DMS 273 (cell line): ENCODE results near the gene PAK1.
"Not testable (repeated sequence)": the region's sequence is repeated elsewhere in the genome, so short reads cannot be mapped to it uniquely, and the experiment has no call there.

Experiments
- DNase-seq: peaks from one replicate; lab custom pipeline; 2025; ENCODE audit not compliant: unreplicated experiment; lab: John Stamatoyannopoulos, UW

PAK1 gene

GRCh38 chr11:77473801-77474683 is at the start of gene PAK1:
Gene PAK1, minus strand, starts transcription at chr11:77474094. Its CDS starts 81,574 bp downstream, at chr11:77392520.
- peak; percentile 89 for DNase-seq

DNA sequence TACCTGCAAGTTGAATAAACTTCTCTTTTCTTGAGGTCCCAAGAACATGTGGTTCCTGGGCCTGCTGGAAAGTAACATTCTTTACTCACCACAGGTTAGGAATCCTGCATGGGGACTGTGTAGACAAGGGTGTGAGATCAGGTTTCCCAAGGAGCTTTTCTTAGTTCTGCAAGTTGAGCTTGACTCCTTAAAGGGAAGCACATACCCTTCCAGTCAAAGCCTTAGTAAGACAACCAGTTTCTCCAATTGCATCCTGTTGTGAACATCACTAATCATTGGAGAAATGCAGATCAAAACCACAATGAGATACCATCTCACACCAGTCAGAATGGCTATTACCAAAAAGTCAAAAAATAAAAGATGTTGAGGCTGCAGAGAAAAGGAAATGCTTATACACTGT is 48.3 kb upstream of the PAK1 start:
- no peak for DNase-seq

DNA sequence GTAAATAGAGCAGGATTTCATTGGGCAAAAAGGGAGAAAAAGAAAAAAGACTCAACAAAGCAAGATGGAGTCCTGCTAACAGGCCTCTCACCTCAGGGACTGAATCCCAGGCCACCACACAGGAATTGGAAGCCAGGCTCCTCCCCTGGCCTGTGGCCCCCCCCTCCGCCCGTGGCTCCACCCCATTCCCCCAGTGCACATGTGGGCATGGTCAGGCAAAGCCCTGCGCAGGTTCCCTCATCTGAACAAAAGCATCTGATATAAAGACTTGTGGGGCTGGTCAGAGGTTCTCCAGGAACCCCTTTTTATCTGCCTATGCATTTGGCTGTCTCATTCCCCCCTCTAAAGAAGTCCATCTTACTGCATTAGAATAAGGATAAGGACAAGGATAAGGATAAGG is 46.0 kb upstream of the PAK1 start:
- no peak for DNase-seq

- DNase-seq = no peak
Observed at GRCh38 chr11:77518471-77518870, 44.6 kb upstream of the PAK1 start.

DNA sequence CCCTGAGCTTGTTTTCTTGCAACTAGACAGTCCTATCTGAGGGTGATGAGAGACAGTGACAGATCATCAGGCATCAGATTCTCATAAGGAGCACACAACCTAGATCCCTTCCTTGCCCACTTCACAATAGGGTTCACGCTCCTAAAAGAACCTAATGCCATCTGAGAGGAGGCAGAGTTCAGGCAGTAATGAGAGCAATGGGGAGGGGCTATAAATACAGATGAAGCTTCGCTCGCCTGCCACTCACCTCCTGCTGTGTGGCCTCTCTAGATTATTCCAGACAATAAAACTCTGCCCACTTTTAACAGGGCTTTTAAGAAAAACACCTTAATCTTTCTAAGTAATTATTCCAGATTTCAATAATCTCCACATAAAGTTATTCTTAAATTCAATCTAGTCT is 43.9 kb upstream of the PAK1 start:
- no peak for DNase-seq

GRCh38 chr11:77517226-77517625 is 43.3 kb upstream of the PAK1 start:
- peak; percentile 54 for DNase-seq

DNA sequence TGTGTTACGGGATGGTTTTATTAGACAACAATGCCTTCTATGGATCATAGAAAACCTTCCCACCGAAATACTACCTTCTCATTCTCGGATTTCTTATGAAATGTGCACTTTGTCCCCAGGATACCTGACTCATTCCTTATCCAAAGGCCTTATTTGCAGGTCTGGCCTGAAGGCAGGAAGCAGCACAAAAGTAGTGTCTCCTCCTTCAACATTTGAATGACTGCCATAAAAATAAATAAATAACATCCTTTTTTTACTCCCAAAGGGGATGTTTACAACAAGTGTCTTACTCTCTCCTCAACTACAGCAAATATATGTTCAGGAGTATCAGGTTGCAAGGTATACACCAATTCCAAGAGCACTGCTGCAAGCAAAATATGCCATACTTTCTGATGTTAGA is 41.6 kb upstream of the PAK1 start:
- DNase-seq = no peak

GRCh38 chr11:77515063-77515462 is 41.2 kb upstream of the PAK1 start:
- no peak for DNase-seq

GRCh38 chr11:77512092-77512491 is 38.2 kb upstream of the PAK1 start:
- DNase-seq = no peak

- no peak for DNase-seq
Observed at GRCh38 chr11:77510851-77511250, 37.0 kb upstream of the PAK1 start.

DNA sequence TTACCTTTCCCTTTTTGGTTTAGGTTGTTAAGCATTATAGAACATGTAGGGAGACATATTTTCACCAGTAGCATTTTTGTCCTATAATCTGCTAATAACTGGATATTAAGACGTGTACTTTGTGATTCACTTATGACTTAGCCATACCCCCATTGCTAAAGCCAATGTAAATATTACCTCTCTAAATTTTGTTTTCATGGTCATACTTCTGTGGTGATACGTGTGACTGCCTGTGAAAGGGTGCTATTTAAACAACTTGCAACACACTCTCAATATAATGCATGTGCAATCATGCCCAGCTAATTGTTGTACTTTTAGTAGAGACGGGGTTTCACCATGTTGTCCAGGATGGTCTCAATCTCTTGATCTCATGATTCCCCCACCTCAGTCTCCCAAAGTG is 36.2 kb upstream of the PAK1 start:
- no peak for DNase-seq

DNA sequence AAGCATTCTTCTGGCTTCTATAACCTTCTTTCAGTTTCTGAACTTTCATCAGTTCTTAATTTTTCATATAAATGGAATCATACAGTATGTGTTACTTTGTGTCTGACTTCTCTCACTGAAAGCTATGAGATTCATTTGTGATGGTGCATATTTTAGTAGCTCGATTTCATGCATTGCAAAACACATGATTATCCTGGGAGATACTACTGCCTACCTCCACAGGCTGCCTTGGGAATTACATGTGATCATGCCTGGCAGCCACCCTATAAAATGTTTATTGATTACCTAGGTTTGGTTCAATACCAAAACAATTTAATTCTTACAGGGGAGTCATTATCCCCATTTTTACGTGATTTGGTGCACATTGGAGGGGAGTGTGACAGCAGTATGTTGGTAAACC is 34.1 kb upstream of the PAK1 start:
- no peak for DNase-seq

DNA sequence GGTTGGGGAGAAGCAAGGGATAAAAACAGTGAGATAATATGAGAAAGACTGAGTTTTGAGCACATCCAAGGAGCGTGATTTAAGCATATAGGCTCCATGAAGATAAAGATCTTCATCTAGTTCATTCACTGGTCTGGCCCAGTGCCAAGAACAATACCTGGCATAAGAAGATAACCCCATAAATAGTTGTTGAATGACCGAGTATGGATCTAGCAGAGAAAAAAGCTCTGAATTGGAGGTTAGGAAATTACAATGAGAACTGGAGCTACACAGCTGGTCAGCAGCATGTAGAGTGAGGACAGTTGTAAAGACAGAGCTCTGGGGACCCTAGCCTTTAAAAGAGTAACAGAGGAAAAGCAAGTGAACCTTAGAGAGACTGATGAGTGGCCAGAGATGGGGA is 33.0 kb upstream of the PAK1 start:
- peak; percentile 11 for DNase-seq

DNA sequence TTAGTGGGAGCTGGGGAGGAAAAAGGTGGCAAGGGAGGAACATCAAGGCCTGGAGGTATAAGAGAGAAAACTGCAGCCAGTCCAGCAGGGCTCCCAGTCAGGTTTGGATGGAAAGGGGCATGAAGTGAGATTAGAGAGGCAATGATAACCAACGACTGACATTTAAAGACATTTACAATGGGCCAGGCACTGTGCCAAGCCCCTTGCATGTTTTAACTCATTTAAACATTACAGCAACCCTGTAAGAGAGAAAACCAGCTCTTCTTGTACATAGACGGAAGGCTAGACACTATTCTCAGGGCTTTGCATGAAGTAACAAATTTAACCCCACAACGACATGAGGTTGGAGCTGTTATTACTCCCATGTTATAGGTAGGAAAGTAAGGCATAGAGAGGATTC is 32.1 kb upstream of the PAK1 start:
- no peak for DNase-seq

DNA sequence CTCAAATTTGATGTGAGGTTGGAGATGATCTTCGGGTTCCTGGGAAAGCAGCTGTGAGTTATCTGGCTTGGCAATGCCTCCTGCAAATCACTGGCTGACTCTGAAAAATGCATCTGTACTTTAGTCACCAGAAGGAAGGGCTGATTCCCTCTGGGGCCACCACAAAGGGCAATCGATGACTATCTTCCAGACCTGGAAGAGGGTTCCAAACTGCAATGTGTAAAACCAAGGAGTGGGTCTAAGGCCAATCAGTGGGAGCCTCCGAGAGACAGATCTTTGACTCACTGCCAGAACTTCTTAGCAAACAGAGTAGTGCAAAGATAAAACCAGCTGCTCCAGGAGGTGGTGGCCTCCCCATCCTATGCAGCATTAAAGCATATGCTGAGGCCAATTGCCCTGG is 29.1 kb upstream of the PAK1 start:
- DNase-seq = peak; percentile 73

- DNase-seq = peak; percentile 25
Observed at GRCh38 chr11:77502346-77502905, 28.5 kb upstream of the PAK1 start.

- no peak for DNase-seq
Observed at GRCh38 chr11:77501758-77502157, 27.9 kb upstream of the PAK1 start.

DNA sequence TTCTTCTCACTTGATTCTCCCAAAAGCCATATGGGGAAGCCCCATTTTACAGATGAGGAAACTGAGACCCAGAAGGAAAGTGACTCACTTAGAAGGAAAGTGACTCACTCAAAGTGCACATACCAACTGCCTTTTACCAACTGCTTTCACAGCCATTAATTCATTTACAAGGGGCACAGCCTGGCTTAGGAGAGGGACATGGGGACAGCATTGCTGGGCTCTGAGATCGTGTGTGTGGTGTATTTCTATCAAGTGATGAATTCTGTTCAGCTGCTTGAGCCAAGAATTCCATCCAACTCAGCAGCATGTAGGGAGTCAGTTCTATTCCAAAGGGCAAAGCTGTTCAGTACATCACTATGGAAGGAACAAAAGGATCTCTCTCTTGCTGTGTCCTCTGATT is 23.5 kb upstream of the PAK1 start:
- DNase-seq = peak; percentile 2

DNA sequence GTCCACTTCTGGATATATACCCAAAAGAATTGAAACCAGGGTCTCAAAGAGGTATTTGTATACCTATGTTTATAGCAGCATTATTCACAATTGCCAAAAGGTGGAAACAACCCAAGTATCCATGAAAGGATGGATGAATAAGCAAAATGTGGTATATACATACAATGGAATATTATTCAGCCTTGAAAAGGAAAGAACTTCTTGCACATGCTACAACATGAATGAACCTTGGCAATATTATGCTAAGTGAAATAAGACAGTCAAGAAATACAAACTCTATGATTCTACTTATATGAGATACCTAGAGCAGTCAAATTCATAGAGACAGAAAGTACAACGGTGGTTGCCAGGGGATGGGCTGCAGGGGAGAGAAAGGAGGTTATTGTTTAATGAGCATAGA is 21.6 kb upstream of the PAK1 start:
- no peak for DNase-seq

DNA sequence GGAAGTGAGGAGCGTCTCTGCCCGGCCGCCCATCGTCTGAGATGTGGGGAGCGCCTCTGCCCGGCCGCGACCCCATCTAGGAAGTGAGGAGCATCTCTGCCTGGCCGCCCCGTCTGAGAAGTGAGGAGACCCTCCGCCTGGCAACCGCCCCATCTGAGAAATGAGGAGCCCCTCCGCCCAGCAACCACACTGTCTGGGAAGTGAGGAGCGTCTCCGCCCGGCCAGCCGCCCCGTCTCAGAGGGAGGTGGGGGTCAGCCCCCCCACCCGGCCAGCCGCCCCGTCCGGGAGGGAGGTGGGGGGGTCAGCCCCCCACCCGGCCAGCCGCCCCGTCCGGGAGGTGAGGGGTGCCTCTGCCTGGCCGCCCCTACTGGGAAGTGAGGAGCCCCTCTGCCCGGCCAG is 16.1 kb upstream of the PAK1 start:
- DNase-seq = not testable (repeated sequence)

GRCh38 chr11:77487790-77488189 is 13.9 kb upstream of the PAK1 start:
- DNase-seq = no peak

DNA sequence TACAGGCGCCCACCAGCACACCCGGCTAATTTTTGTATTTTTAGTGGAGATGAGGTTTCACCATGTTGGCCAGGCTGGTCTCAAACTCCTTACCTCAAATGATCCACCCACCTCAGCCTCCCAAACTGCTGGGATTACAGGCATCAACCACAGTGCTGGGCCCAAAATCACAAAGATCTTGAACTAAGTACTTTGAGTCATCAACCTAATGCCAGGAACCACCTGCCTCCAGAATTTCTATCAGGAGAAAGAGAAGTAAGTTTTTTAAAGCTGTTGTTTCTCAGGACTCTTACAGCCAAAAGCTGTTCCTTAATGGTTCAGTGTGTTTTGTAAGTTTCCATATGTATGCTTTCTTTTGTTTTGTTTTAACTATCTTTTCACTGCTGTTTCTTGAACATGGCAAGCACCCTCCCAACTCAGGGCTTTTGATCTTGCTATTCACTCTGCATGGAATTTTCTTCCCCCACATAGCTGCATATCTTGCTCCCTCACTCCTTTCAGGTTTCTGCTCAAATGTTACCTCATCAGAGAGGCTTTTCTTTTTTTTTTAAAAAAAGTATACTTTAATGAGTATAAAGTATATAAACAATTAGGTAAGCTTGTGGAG is 6.0 kb upstream of the PAK1 start:
- no peak for DNase-seq
